Kidney capillary endothelial cell (primary cell): ENCODE results near the gene VWA8.

Experiments
- DNase-seq: peaks from one replicate; pipeline ENCODE4 v3.0.0-alpha.2; 2018; ENCODE audit warnings: low spot score

Gene VWA8

GRCh38 chr13:41960637-41961465 is at the start of gene VWA8:
Gene VWA8, minus strand, starts transcription at chr13:41961109. Its CDS starts 94 bp downstream, at chr13:41961015.
- DNase-seq = peak; percentile 52

- no peak for DNase-seq
Measured at GRCh38 chr13:42009057-42009456, 48.1 kb upstream of the VWA8 start.

- no peak for DNase-seq
Measured at GRCh38 chr13:42007844-42008243, 46.9 kb upstream of the VWA8 start.

GRCh38 chr13:42002066-42002465 is 41.2 kb upstream of the VWA8 start:
- no peak for DNase-seq

- no peak for DNase-seq
Measured at GRCh38 chr13:42001580-42001979, 40.7 kb upstream of the VWA8 start.

GRCh38 chr13:42000846-42001245 is 39.9 kb upstream of the VWA8 start:
- no peak for DNase-seq

GRCh38 chr13:41997396-41997795 is 36.5 kb upstream of the VWA8 start:
- no peak for DNase-seq

GRCh38 chr13:41995946-41996345 is 35.0 kb upstream of the VWA8 start:
- DNase-seq = no peak

GRCh38 chr13:41995336-41995735 is 34.4 kb upstream of the VWA8 start:
- DNase-seq = no peak

GRCh38 chr13:41994696-41995095 is 33.8 kb upstream of the VWA8 start:
- DNase-seq = no peak

- no peak for DNase-seq
Measured at GRCh38 chr13:41991936-41992335, 31.0 kb upstream of the VWA8 start.

GRCh38 chr13:41988244-41988643 is 27.3 kb upstream of the VWA8 start:
- no peak for DNase-seq

- DNase-seq = no peak
Measured at GRCh38 chr13:41985788-41986508, 25.0 kb upstream of the VWA8 start.

- no peak for DNase-seq
Measured at GRCh38 chr13:41981951-41982715, 21.2 kb upstream of the VWA8 start.

- DNase-seq = no peak
Measured at GRCh38 chr13:41978007-41978406, 17.1 kb upstream of the VWA8 start.

GRCh38 chr13:41976476-41976875 is 15.6 kb upstream of the VWA8 start:
- DNase-seq = no peak

GRCh38 chr13:41974262-41974900 is 13.5 kb upstream of the VWA8 start:
- DNase-seq = no peak

GRCh38 chr13:41973247-41973741 is 12.4 kb upstream of the VWA8 start:
- no peak for DNase-seq

GRCh38 chr13:41971848-41972247 is 10.9 kb upstream of the VWA8 start:
- DNase-seq = no peak

GRCh38 chr13:41970918-41971317 is 10.0 kb upstream of the VWA8 start:
- DNase-seq = no peak

- DNase-seq = no peak
Measured at GRCh38 chr13:41970022-41970421, 9.1 kb upstream of the VWA8 start.

GRCh38 chr13:41969072-41969471 is 8.2 kb upstream of the VWA8 start:
- DNase-seq = no peak
